AG04450 (cell line): Measurements from ENCODE around the gene ZNF175. TPM values are rescaled to one million over a fixed set of nuclear protein-coding genes. Genes with fewer than 3 reads are reported as not detected.

ENCODE experiments used
- CTCF ChIA-PET: fragments of 300-600, 350-600 bp; formaldehyde crosslinking; extraction: SDS; loops from one replicate; lab custom pipeline; 2022; ENCODE audit warnings: antibody characterized with exemption, inconsistent platforms; lab: Charles Lee
- POLR2A ChIA-PET: fragments of 350-600 bp; formaldehyde crosslinking; extraction: SDS; loops from one replicate; lab custom pipeline; 2021; ENCODE audit warnings: antibody characterized with exemption, inconsistent platforms; lab: Yijun Ruan, JAX
- DNase-seq: peaks from one replicate; pipeline ENCODE4 v3.0.0-alpha.2; 2011; ENCODE audit warnings: low read depth, low spot score
- H3K27ac ChIP-seq: one replicate; pipeline ENCODE4 v1.5.1; 2012; ENCODE audit warnings: low read depth, low read length, control low read depth
- H3K27me3 ChIP-seq: one replicate; pipeline ENCODE4 v1.6.0; 2012; ENCODE audit warnings: low read length; ENCODE audit not compliant: control insufficient read depth, insufficient read depth
- H3K4me3 ChIP-seq: 2 replicates; pipeline ENCODE4 v1.5.1; 2011; ENCODE audit warnings: mild to moderate bottlenecking, low read depth, low read length, control low read depth
- H3K9me3 ChIP-seq: 2 replicates; pipeline ENCODE4 v1.5.1; 2012; ENCODE audit warnings: low read length; ENCODE audit not compliant: control insufficient read depth, insufficient read depth
- CTCF ChIP-seq: IDR thresholded peaks from 2 replicates; pipeline ENCODE4 v1.5.1; 2011; ENCODE audit warnings: low read depth, low read length, control low read depth, inconsistent platforms
- polyA plus RNA-seq: library from polyadenylated mRNA; depleted of rRNA; stranded (reverse); fragments of >200 nt; gene quantifications from 2 replicates; pipeline ENCODE4 v1.2.3, GENCODE V29; 2011

The ZNF175 gene
- polyA plus RNA-seq, 1 experiment: 6.4 TPM

- POLR2A ChIA-PET: interaction anchor here (1.3 kb wide), 2 partner anchors 22 to 96 kb away, joined by 5 read pairs; partner anchors contain the start of gene ZNF175
- TF ChIP-seq CTCF: no peak
Observed at GRCh38 chr19:51593138-51593890, 22.2 kb downstream of the ZNF175 start.

GRCh38 chr19:51593969-51594773 is 23.1 kb downstream of the ZNF175 start:
- no peak for TF ChIP-seq CTCF
- ChIA-PET POLR2A (interaction anchor here (1.3 kb wide), 2 partner anchors 23 to 95 kb away, joined by 5 read pairs; partner anchors contain the start of gene ZNF175), CTCF (interaction anchor here (1.0 to 1.9 kb wide), 2 partner anchors 67 to 184 kb away, joined by 4 to 8 read pairs; no protein-coding TSS in a partner anchor)
- Histone ChIP-seq H3K27me3 (no peaks in the 10 kb centered on the region), H3K27ac (peak overlapping the region; percentile 21), H3K9me3 (peaks cover 8% of the 10 kb centered on the region; the same call in 1 of the 2 replicates), H3K4me3 (peak overlapping the region; percentile 83)
- DNase-seq: peak; percentile 93

More at GRCh38 chr19:51593138-51593890, 22.2 kb downstream of the ZNF175 start:
- DNase-seq: no peak
- Histone ChIP-seq H3K27ac (no peak overlapping the region), H3K9me3 (peaks cover 2% of the 10 kb centered on the region; the same call in 1 of the 2 replicates), H3K27me3 (no peaks in the 10 kb centered on the region), H3K4me3 (peak overlapping the region; percentile 76)
- CTCF ChIA-PET: interaction anchor here (1.0 kb wide), 1 partner anchor 68 kb away, joined by 4 read pairs; no protein-coding TSS in a partner anchor

- Histone ChIP-seq H3K27me3 (no peaks in the 10 kb centered on the region), H3K27ac (peak overlapping the region; percentile 21), H3K4me3 (peak overlapping the region; percentile 83), H3K9me3 (peaks cover 8% of the 10 kb centered on the region; the same call in 1 of the 2 replicates)
- POLR2A ChIA-PET: interaction anchor here (1.3 kb wide), 2 partner anchors 24 to 94 kb away, joined by 5 read pairs; partner anchors contain the start of gene ZNF175
- CTCF ChIA-PET: interaction anchor here (0.7 to 1.9 kb wide), 2 partner anchors 173 to 183 kb away, joined by 3 to 8 read pairs; no protein-coding TSS in a partner anchor
- no peak for DNase-seq
- TF ChIP-seq CTCF: no peak
Observed at GRCh38 chr19:51594774-51595109, 23.7 kb downstream of the ZNF175 start.

GRCh38 chr19:51595190-51596175 is 24.4 kb downstream of the ZNF175 start:
- no peaks in the 10 kb centered on the region for H3K27me3 ChIP-seq
- peaks cover 8% of the 10 kb centered on the region; the same call in 1 of the 2 replicates for H3K9me3 ChIP-seq
- ChIA-PET CTCF (interaction anchor here (0.5 to 2.7 kb wide), 6 partner anchors 13 to 1040 kb away, joined by 3 to 8 read pairs (median 6); no protein-coding TSS in a partner anchor), POLR2A (no interaction called here)
- no peak overlapping the region for H3K27ac ChIP-seq
- peak overlapping the region; percentile 83; the same call in 1 of the 2 replicates for H3K4me3 ChIP-seq
- no peak for TF ChIP-seq CTCF
- DNase-seq: no peak
